Breast epithelium (tissue), 4 donors: ENCODE measurements around the gene OR7A5. TPM values are rescaled to one million over a fixed set of nuclear protein-coding genes. Genes with fewer than 3 reads are reported as not detected.
"Not testable (repeated sequence)": the region's sequence is repeated elsewhere in the genome, so short reads cannot be mapped to it uniquely, and the experiment has no call there.

Experiments
- DNase-seq, 2 donors: peaks; one replicate each; pipeline ENCODE4 v3.0.0-alpha.2; 2019; ENCODE audit warnings: low spot score in 2 of 2
- H3K27ac ChIP-seq, 2 donors: fragments of 200-600 bp; sonication (generic) in 1 of 2; one replicate each; pipeline ENCODE4 v1.5.1; 2016 to 2019; ENCODE audit warnings: mild to moderate bottlenecking in 1 of 2
- H3K27me3 ChIP-seq, 2 donors: fragments of 200-600 bp; sonication (generic) in 1 of 2; one replicate each; pipeline versions ENCODE4 v1.5.1 to v1.6.0; 2017 to 2019; ENCODE audit warnings: control low read depth in 1 of 2, mild to moderate bottlenecking in 1 of 2
- H3K36me3 ChIP-seq: fragments of 200-600 bp; one replicate; pipeline ENCODE4 v1.5.1; 2019
- H3K4me1 ChIP-seq, 2 donors: fragments of 200-600 bp; sonication (generic); one replicate each; pipeline ENCODE4 v1.5.1; 2016 to 2019; ENCODE audit warnings: control low read depth in 1 of 2
- H3K4me3 ChIP-seq, 3 donors: fragments of 200-600 bp; sonication (generic); 1 replicate in 2 of 3; 2 replicates in 1 of 3; pipeline ENCODE4 v1.5.1; 2016 to 2019; ENCODE audit warnings: mild to moderate bottlenecking in 3 of 3, moderate library complexity in 2 of 3
- H3K9me3 ChIP-seq, 2 donors: fragments of 200-600 bp; sonication (generic) in 1 of 2; one replicate each; pipeline ENCODE4 v1.5.1; 2016 to 2019; ENCODE audit warnings: control low read depth in 1 of 2
- CTCF ChIP-seq, 3 donors: fragments of 450-650 bp; IDR thresholded peaks; one replicate each; pipeline ENCODE4 v1.5.1; 2016 to 2017; ENCODE audit warnings: antibody characterized with exemption in 3 of 3, mild to moderate bottlenecking in 3 of 3, moderate library complexity in 3 of 3
- POLR2A ChIP-seq: fragments of 450-650 bp; IDR thresholded peaks from one replicate; pipeline ENCODE4 v1.6.1; 2016; ENCODE audit warnings: antibody characterized with exemption, mild to moderate bottlenecking, moderate library complexity
- POLR2AphosphoS5 ChIP-seq, 3 donors: sonication (generic); formaldehyde crosslinking; IDR thresholded peaks; one replicate each; pipeline ENCODE4 v1.6.1; 2017; ENCODE audit warnings: antibody characterized with exemption in 3 of 3
- intact Hi-C: fragments of 100-400 bp; cut with DNase I; formaldehyde crosslinking; loops from one replicate; pipeline ENCODE4 v1.15.1; 2023; ENCODE audit warnings: low total_unique reads
- total RNA-seq, 3 donors: library from RNA; depleted of rRNA; stranded (reverse); fragments of >200 nt; gene quantifications; one replicate each; pipeline ENCODE4 v1.1.0, GENCODE V29; 2016

The OR7A5 gene
- total RNA-seq, 3 donors from 2014 or later, result 0.33 to 1.3 TPM; not detected in 1

- Histone ChIP-seq H3K27me3 (no peaks in the 10 kb centered on the region), H3K4me3 (no peak overlapping the region), H3K4me1 (no peaks in the 10 kb centered on the region), H3K27ac (no peak overlapping the region), H3K36me3 (no peaks in the 10 kb centered on the region), H3K9me3 (no peaks in the 10 kb centered on the region)
- intact Hi-C loops, result no loop called here
- DNase-seq, result no peak
- TF ChIP-seq POLR2AphosphoS5 (IDR thresholded peaks at IDR 0.05) (no peak), POLR2A (no peak), CTCF (IDR thresholded peaks at IDR 0.05) (no peak)
These were observed 30.2 kb downstream of the OR7A5 start for GRCh38 chr19:14804765-14805164.

GRCh38 chr19:14798760-14799159 lies 36.2 kb downstream of the OR7A5 start:
- no peaks in the 10 kb centered on the region for H3K9me3 ChIP-seq
- no peak overlapping the region for H3K27ac ChIP-seq
- no peaks in the 10 kb centered on the region for H3K4me1 ChIP-seq
- intact Hi-C loops, result no loop called here
- H3K36me3 ChIP-seq, result no peaks in the 10 kb centered on the region
- no peaks in the 10 kb centered on the region for H3K27me3 ChIP-seq
- H3K4me3 ChIP-seq, result no peak overlapping the region
- no peak for DNase-seq
- no peak for TF ChIP-seq POLR2A
- no peak for TF ChIP-seq CTCF (IDR thresholded peaks at IDR 0.05)
- TF ChIP-seq POLR2AphosphoS5 (IDR thresholded peaks at IDR 0.05), result no peak

GRCh38 chr19:14796021-14796420 lies 39.0 kb downstream of the OR7A5 start:
- no peaks in the 10 kb centered on the region for H3K9me3 ChIP-seq
- intact Hi-C loops, result no loop called here
- no peak for TF ChIP-seq POLR2AphosphoS5 (IDR thresholded peaks at IDR 0.05)
- no peaks in the 10 kb centered on the region for H3K27me3 ChIP-seq
- DNase-seq, result no peak
- H3K36me3 ChIP-seq, result no peaks in the 10 kb centered on the region
- H3K4me1 ChIP-seq, result no peaks in the 10 kb centered on the region
- no peak overlapping the region for H3K4me3 ChIP-seq
- no peak overlapping the region for H3K27ac ChIP-seq

GRCh38 chr19:14795078-14795721 lies 39.8 kb downstream of the OR7A5 start:
- Histone ChIP-seq H3K4me3 (no peak overlapping the region), H3K27me3 (no peaks in the 10 kb centered on the region), H3K4me1 (no peaks in the 10 kb centered on the region), H3K36me3 (no peaks in the 10 kb centered on the region), H3K27ac (no peak overlapping the region), H3K9me3 (no peaks in the 10 kb centered on the region)
- DNase-seq, result no peak
- intact Hi-C loops, result no loop called here
- TF ChIP-seq CTCF (IDR thresholded peaks at IDR 0.05) (no peak), POLR2A (no peak)

- not testable (repeated sequence) for H3K27me3 ChIP-seq
These were observed 42.7 kb downstream of the OR7A5 start for GRCh38 chr19:14792250-14792649.

GRCh38 chr19:14786421-14786851 lies 48.5 kb downstream of the OR7A5 start:
- H3K4me1 ChIP-seq, result no peaks in the 10 kb centered on the region
- intact Hi-C loops, result no loop called here
- no peak for DNase-seq
- H3K9me3 ChIP-seq, result no peaks in the 10 kb centered on the region
- peak overlapping the region in 2 of 3 donors; percentile 29 to 34 for H3K4me3 ChIP-seq
- H3K27ac ChIP-seq, result no peak overlapping the region
- TF ChIP-seq CTCF (IDR thresholded peaks at IDR 0.05), result peak; percentile 57 to 80 (median 67)
- TF ChIP-seq POLR2A, result no peak
- TF ChIP-seq POLR2AphosphoS5 (IDR thresholded peaks at IDR 0.05), result peak in 1 of 3 donors; percentile 14
- H3K36me3 ChIP-seq, result no peaks in the 10 kb centered on the region
- H3K27me3 ChIP-seq, result no peaks in the 10 kb centered on the region

More at GRCh38 chr19:14792250-14792649, 42.7 kb downstream of the OR7A5 start:
- H3K27ac ChIP-seq, H3K4me1 ChIP-seq, H3K36me3 ChIP-seq, DNase-seq, H3K4me3 ChIP-seq, intact Hi-C loops, H3K9me3 ChIP-seq: not testable (repeated sequence)

GRCh38 chr19:14785102-14785793 lies 49.7 kb downstream of the OR7A5 start:
- DNase-seq, result peak in 1 of 2 donors; percentile 28
- H3K27ac ChIP-seq, result peak overlapping the region; percentile 43 to 52
- H3K27me3 ChIP-seq, H3K36me3 ChIP-seq, H3K4me3 ChIP-seq, H3K9me3 ChIP-seq, intact Hi-C loops, H3K4me1 ChIP-seq: not testable (repeated sequence)

- peak overlapping the region in 1 of 2 donors; percentile 43 for H3K27ac ChIP-seq
- H3K36me3 ChIP-seq, intact Hi-C loops, H3K4me3 ChIP-seq, H3K9me3 ChIP-seq, H3K4me1 ChIP-seq, H3K27me3 ChIP-seq: not testable (repeated sequence)
- DNase-seq, result peak in 1 of 2 donors; percentile 49
These were observed 50.3 kb downstream of the OR7A5 start for GRCh38 chr19:14784730-14785101.

GRCh38 chr19:14783410-14783998 lies 51.5 kb downstream of the OR7A5 start:
- H3K27me3 ChIP-seq, H3K9me3 ChIP-seq, H3K36me3 ChIP-seq, H3K27ac ChIP-seq, intact Hi-C loops, H3K4me1 ChIP-seq, H3K4me3 ChIP-seq, DNase-seq: not testable (repeated sequence)
